GM18520 (cell line): ENCODE results near the gene GABPA.
"Not testable (repeated sequence)": the region's sequence is repeated elsewhere in the genome, so short reads cannot be mapped to it uniquely, and the experiment has no call there.

ENCODE experiments used
- ATAC-seq: cut with Tn5 transposase; IDR thresholded peaks from one replicate; pipeline ENCODE4 v1.9.1; 2021; ENCODE audit not compliant: unreplicated experiment

Gene GABPA

DNA sequence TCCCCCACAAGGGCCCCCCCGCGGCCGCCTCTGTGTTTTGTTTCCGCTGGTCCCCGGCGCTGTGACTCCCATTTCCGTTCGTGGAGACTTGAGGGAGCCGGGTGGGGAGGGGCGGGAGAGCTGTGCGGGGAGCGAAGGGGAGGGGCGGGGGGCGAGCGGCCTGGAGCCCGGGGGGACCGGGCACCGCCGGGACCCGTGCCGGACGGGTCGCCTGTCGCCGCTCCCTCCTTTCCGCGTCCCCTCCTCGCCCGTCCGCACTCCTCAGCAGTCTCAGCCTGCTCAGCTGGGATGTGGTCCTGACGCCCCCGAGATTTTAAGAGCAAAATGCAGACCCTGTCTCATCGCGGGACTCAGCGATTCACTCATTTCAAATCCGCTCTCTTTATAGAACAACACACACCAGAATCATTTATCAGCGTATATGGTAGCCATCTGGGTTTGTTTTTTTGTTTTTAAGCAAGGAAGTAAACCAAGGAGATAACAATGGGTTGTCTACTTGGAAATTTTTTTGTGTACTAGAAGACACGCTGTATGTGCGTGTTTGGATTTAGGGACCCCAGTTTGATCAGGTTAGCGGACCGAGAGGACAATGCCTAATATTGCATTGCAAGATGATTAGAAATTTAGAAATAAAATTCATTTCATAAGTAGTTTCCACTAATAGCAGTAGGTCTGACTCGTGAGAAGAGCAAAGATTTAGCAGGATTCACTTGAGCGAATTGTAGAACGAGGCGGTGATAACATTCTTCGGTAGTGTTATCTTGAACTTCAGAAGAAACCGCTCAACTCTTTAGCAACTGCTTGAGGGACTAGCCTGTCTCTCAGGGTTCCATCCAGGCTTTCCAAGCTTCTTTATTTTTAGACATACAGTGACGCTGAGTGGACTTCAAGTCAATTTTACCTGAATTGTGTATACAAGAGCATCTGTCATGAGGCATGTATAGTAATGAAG is 1.1 kb downstream of the GABPA start:
- ATAC-seq, result no peak

DNA sequence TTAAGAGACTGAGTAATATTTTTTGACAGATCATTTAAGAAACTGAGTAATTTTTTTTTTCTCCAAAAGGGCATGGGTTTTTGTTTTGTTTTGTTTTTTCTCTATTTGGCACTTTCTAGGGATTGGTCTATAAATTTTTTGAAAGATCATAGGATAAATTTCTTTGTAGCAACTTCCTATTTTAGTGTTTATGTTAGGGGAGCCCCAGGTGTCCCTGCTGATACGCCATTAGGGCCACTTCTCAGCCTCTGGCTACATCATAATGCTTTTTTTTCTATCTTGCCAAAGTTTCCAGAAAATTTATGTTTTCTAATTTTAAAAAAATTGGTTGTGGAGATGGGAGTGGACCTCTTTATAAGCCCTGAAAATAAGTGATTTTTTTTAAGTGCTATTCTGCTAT is 2.6 kb downstream of the GABPA start:
- no peak for ATAC-seq

DNA sequence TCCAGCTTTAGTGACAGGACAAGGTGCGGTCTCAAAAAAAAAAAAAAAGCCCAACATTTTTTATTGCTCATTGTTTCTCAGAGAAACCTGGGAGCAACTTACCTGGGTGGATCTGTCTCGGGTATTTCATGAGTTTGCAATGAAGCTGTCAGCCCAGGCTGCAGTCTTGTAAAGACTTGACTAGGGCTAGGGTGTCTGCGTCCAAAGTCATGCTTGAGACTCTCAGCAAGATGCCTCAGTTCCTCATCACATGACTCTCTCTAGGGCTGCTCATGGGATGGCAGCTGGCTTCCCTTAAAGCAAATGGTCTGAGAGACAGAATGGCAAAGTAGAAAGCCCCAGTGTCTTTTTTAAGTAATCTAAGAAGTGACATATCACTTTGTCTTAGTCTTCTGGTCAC is 8.1 kb downstream of the GABPA start:
- no peak for ATAC-seq

DNA sequence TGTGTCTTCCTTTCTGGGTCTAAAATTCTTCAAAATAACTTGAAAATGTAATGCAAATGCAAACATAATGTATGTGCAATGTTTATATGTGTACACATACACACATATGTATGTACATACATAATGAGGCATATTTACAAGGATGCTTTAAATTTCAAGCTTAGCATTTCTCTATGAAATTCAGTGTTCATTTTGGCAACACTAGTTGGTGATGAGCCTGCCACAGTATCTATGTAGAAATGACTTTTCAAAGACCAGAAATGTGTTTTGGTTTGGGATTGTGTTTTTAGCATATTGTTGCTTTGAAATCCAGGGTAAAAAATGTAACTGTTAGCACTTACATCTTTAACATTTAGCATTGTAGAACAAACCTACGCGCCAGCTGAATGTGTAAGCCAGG is 10.1 kb downstream of the GABPA start:
- ATAC-seq, result no peak

DNA sequence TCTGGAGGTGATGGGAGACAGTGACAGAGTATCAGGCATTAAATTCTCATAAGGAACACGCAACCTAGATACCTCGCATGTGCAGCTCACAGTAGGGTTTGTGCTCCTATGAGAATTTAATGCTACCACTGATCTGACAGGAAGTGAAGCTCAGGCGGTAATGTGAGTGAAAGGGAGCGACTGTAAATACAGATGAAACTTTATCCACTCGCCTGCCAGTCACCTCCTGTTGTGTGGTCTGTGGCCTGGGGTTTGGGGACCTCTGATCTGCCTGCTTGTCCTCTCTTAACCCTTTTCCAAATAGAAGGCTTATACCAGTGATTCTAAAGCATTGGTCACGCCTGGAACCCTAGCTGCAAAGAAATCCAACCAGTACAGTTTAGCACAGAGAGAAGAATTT is 15.3 kb downstream of the GABPA start:
- ATAC-seq, result no peak

DNA sequence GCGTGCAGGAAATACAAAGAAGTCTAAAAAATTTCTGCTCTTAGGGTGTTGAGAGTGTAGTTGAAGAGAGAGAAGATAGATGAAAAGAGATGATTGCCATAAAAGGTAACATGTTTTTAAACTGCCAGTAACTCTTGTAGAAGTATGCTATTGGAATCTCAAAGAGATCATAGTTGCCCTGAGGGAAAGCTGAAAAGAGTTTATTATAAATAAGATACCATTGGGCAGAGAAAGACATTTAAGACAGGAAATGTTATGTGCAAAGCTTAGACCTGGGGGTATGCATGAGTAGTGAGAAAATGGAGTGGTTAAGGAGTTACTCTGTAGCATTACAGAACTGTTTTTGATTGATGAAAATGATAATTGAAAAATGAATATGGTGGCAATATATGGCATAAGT is 17.6 kb downstream of the GABPA start:
- ATAC-seq, result no peak

DNA sequence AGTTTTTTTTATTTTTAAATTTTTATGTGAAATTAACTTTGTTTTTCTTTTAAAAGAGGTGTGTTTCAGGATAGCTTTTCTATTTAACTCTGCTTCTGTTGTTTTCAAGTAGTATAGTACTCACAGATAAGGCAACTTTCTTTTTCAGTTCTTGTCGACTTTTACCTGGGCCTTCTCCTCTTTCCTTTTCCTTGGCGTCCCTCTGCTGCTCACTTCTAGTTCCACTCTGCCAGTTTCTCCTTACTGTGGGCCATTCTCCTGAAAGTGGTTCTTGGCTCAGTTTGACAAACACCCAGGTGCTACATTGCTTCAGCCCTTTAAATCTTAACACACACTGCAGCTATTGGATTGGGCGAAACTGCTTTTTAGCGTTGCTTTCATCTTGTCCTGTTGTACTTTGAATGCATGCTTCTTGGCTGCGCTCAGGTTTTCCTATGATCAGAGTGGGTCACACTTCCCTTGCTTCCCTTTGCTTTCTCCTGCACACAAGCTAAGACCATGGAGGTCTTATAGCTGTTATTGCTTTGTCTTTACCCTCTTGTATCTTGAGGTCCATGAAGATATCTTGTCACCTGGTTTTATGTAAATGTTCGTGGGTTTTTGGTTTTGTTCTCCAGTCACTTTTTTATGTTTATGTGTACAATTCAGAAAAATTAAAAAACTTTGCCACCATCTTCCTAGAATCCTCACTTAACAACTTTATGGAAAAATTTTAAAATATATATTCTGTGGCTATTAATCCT is 21.6 kb downstream of the GABPA start:
- no peak for ATAC-seq

DNA sequence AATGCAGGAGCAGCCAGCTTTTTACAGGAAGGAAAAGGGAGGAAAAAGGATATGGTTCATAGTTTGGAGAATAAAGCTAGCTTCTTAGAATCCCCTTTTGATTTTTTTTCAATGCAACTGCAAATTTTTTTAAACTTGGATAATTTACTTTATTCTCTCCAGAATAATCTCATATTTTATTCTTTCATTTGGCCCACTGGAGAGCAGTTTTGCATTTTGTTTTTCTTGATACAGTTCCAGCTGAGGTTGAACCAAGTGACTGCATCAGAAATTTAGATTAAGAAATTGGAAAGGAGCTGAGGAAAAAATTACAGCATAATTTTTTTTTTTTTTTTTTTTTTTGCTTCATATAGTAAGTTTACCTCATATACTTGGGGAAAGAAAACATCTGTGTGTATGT is 22.8 kb downstream of the GABPA start:
- ATAC-seq, result no peak

DNA sequence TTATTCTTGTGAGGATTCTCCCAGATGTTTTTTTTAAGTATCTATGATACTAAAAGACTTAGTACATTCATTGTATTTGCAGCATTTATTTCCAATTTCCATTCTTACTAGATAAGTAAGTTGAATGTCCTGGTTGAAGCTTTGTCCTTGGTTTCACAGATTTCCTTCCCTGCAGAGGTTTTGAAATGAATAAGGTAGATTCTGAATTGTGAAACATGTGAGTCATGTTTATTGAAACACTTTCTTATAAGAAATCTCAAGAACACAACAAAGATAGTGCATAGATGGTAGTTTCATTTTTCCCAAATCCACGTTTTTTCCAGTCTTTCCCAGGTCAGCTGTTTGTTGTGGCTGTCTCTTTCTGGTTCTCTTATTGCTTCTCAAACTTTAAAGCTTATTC is 24.8 kb downstream of the GABPA start:
- ATAC-seq, result no peak

DNA sequence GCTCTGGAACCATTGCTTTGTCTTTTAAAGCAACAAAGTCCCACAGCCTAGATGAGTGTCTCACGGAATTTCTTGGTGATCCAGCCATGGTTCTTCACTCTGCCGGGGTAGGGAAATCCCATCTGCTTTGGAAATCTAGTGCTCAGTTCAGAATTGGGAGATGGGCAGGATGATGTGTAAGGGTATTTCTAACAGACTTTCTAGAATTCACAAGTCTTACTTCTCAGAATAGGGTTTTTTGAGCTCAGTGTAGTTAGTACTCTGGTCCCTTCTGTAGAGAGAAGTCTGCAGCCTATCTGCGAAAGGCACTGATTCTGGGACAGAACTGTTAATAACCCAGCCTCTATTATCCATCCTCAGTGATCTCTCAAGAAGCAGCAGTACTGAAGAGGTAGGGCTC is 25.3 kb downstream of the GABPA start:
- ATAC-seq, result no peak

DNA sequence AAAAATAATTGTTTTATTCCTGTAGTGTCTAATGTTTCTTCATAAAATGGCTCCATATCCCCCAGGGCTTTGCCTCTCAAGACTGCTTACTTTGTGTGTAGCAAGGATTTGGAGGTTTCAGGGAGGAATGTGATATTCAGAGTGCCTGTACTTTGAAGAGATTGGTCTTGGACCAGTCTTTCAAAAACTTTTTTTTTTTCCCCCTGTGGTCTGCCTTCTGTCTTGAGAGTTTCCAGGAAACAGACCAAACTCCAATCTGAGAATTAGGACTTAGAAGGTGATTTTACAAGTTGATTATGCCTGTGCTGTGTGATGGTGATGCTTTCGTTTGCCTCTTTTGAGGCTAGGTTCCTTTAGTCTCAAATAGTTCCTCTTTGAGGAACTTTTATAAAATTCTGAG is 25.9 kb downstream of the GABPA start:
- no peak for ATAC-seq

DNA sequence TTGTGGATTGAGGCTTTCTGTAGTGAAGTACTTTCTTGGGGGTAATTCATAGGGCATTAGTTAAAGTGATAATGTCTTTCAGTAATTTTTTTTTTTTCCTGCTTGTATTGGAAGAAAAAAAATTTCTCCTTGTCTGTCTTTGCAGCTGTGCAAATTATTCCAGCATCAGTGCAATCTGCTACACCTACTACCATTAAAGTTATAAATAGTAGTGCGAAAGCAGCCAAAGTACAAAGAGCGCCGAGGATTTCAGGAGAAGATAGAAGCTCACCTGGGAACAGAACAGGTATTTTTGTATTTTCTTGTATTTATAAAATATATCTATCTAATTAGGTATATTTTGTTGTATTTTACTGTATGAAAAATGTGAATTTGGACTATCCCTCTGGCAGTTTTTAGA is 29.3 kb downstream of the GABPA start:
- ATAC-seq, result no peak

DNA sequence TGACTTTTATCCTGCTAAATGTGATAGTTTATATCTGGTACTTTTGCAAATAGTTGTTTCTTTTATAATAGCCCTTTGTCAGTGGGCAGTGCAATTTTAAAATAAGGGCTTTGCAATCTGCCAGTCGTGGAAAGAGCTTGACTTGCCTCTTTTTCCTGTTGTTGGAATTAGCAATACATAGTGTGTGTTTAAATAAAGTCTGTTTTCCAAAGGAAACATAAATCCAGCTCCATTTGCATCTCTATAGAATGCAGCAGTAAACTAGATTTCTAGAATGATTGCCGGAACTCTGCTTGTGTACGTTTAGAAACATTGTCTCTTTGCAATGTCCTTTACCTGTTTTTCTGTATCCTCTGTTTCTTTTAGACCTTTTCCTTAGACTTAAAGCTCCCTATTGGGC is 33.1 kb downstream of the GABPA start:
- no peak for ATAC-seq

DNA sequence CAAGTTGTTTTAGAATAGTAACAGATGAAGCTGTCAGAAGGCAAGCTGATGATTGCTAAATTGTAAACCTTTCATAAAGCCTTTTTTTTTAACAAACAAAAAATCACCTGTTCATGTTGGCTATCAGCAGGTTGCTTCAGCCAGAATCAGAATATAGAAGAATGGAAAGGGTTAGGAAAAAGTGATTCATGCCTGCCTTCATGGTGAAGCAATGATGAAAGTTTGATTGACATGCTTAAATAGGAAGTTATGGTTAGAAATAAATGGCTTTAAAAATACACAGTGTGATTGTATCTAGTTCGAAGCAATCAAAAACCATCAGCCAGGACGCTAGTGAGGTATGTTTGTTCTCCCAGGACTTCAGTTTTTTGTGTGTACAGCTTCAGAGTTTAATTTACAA is 37.9 kb downstream of the GABPA start:
- no peak for ATAC-seq

DNA sequence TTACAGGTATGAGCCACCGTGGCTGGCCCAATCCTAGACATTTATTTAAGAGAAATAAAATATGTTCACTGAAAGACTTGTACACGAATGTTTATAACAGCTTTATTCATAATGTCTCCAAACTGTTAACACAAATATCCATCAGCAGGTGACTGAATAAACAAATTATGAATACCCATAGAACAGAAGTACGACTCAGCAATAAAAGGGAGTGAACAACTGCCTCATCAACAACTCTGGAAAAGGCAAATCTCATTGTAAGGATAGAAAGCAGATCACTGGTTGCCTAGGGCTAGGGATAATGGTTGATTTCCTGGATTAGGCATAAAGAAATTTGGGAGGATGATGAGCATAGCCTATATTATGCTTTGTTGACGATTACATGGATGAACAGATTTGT is 41.7 kb downstream of the GABPA start:
- no peak for ATAC-seq

DNA sequence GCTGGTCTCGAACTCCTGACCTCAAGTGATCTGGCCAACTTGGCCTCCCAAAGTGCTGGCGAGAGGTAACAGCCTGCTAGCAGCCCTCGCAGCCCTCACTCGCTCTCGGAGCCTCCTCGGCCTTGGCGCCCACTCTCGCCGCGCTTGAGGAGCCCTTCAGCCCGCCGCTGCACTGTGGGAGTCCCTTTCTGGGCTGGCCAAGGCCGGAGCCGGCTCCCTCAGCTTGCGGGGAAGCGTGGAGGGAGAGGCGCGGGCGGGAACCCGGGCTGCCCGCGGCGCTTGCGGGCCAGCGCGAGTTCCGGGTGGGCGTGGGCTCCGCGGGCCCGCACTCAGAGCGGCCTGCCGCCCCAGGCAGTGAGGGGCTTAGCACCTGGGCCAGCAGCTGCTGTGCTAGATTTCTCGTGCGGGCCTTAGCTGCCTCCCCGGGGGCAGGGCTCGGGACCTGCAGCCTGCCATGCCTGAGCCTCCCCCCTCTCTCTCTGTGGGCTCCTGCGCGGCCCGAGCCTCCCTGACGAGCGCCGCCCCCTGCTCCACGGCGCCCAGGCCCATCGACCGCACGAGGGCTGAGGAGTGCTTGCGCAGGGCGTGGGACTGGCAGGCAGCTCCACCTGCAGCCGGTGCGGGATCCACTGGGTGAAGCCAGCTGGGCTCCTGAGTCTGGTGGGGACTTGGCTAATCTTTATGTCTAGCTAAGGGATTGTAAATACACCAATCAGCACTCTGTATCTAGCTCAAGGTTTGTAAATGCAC is 43.5 kb downstream of the GABPA start:
- ATAC-seq, result not testable (repeated sequence)

DNA sequence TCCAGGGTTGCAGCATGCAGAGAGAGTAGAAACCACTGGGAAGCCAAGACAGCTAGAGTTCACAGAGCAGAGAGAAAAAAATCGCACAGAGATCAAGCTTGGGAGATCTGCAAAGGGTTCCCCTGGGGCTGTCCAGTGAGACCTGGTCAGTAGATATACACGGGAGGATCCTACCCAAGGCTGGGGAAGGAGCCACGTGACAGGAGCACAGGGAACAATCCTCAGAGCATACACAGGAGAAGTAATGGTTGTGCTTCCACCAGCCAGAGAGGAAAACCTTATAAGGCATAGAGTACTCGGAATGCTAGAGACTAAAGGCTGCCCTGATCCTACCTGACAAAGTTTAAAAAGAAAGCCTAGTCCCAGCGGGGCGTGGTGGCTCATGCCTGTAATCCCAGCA is 53.9 kb downstream of the GABPA start:
- no peak for ATAC-seq

DNA sequence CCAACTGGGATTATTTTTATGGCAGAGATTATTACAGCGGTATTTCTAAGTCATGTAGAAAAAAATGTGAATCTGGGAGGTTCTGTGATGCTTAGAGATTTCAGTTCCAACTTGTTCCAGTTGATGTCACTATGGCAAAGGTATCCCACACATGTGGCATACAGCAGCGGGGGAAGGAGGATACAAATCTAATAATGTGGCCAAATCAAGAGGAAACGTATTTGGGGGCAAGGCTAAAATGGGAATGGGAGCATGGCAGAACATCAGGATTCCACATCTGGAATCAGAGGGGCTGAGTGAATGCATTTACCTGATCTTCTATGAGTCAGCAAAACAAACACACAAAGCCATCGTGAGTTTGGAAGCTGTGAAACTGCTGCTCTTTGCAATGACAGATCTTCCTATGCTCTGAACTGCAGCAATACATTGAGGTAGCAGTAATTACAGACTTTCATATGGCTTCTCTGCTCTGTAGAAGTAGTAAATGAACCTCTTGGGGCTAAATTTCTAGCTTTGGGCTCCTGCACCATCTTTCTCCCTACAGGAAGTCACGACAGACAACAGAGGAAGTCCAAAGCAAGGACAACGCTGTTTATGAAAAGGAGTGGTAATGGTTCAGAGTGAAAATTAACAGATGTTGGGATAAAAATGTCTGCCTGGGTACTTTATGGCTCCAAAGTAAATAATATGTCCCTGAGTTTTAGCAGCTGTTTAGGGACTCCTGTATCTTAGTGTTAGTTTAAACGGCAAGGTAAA is 55.5 kb downstream of the GABPA start:
- ATAC-seq, result no peak

DNA sequence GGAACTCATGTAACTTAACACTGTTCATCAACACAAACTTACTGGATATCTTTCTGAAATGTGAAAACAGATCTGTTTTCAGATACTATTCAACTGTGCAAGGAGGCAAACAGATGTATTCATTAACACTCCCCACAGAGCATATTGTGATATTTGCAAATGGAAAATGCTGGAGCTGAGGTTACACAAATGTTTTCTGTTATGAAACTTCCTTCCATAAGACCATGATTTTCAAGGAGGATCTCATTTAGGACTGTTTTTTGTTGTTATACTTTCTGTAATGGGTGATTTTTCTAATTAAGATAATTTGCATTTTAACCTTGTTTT is 56.1 kb downstream of the GABPA start:
- no peak for ATAC-seq

DNA sequence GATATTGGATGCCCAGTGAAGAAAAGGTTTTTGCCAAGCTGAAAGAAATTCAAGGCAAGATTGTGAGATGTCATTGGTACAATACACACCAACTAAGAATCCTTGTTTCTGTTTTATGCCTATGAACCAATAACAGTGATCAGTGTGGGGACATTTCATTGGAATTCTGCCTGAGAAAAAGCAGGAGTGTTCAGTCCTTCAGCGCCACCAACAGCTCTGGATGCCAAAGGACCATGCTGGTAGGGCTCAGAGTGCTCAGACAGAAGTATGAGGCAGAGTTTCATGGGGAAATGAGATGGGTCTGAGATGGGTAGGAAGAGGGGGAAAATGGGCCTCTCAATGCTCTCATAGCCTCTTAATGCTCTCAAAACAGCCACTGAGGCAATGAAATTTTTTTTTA is 56.5 kb downstream of the GABPA start:
- no peak for ATAC-seq
